Measurements from ENCODE around the gene SH3GLB1.
A peak's percentile ranks its signal among the peaks of the same experiment; 100 is the strongest.

The SH3GLB1 gene

DNA sequence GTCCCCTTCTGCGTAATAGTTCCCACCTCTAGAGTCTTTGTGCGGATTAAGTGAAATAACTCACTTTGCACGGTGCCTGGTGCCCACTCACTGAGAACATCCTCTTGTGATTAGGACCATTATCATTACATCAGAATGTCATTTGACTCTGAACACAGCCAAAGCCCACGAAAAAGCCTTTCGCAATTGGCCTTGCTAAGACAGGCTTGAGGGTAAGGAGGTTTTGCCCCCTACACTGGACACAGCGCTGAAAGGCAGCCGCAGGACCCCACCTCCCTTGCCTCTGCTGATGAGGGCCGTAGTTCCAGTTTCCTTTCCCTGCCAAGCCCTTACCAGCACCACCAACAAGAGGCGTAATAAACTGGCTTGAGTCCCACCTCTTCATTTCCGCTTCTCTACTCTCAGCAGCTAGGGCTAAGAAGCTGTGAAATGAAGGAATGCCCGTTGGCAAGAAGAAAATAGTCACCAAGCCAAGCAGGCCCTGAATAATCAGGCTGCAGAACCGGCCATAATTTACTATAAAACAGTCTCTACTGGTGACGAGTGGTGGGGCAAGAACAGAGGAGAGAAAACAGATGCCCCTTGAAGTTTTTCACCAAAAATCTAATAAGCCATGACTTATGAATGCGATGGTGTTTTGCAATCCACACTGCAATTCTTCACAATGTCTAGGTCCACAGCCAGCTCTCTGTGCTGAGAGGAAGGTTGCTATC lies 53.1 kb downstream of the SH3GLB1 start:
- no peaks in the 10 kb centered on the region for H3K27me3 ChIP-seq (ENCODE audit: control insufficient read depth in 1 of 2, insufficient read depth in 2 of 2, low read length in 2 of 2)
- H3K27ac ChIP-seq (ENCODE audit: low read depth, low read length): no peak overlapping the region
- no peak overlapping the region for H3K9ac ChIP-seq (ENCODE audit: low read length)
- peak overlapping the region in 1 of 2 donors; percentile 20 for H3K4me3 ChIP-seq (ENCODE audit: low read depth in 1 of 2, low read length in 2 of 2)
- H3K36me3 ChIP-seq (ENCODE audit: insufficient read depth, low read length): no peaks in the 10 kb centered on the region
- peaks cover 21% of the 10 kb centered on the region for H3K4me1 ChIP-seq (ENCODE audit: insufficient read depth, low read length)
- no peaks in the 10 kb centered on the region for H3K9me3 ChIP-seq (ENCODE audit: low read length)

GRCh38 chr1:86758570-86758969 lies 54.2 kb downstream of the SH3GLB1 start:
- Histone ChIP-seq H3K9ac (ENCODE audit: low read length) (no peak overlapping the region), H3K9me3 (ENCODE audit: low read length) (no peaks in the 10 kb centered on the region), H3K4me3 (ENCODE audit: low read depth in 1 of 2, low read length in 2 of 2) (no peak overlapping the region), H3K4me1 (ENCODE audit: insufficient read depth, low read length) (peaks cover 21% of the 10 kb centered on the region), H3K27ac (ENCODE audit: low read depth, low read length) (no peak overlapping the region), H3K27me3 (ENCODE audit: control insufficient read depth in 1 of 2, insufficient read depth in 2 of 2, low read length in 2 of 2) (no peaks in the 10 kb centered on the region), H3K36me3 (ENCODE audit: insufficient read depth, low read length) (no peaks in the 10 kb centered on the region)

- Histone ChIP-seq H3K9ac (ENCODE audit: low read length) (no peak overlapping the region), H3K4me3 (ENCODE audit: low read depth in 1 of 2, low read length in 2 of 2) (no peak overlapping the region), H3K27ac (ENCODE audit: low read depth, low read length) (no peak overlapping the region), H3K27me3 (ENCODE audit: control insufficient read depth in 1 of 2, insufficient read depth in 2 of 2, low read length in 2 of 2) (no peaks in the 10 kb centered on the region), H3K4me1 (ENCODE audit: insufficient read depth, low read length) (peaks cover 11% of the 10 kb centered on the region), H3K9me3 (ENCODE audit: low read length) (no peaks in the 10 kb centered on the region), H3K36me3 (ENCODE audit: insufficient read depth, low read length) (no peaks in the 10 kb centered on the region)
Measured at GRCh38 chr1:86760199-86760598, 55.8 kb downstream of the SH3GLB1 start.

GRCh38 chr1:86762336-86762735 lies 58.0 kb downstream of the SH3GLB1 start:
- no peak overlapping the region for H3K27ac ChIP-seq (ENCODE audit: low read depth, low read length)
- peaks cover 3% of the 10 kb centered on the region for H3K4me1 ChIP-seq (ENCODE audit: insufficient read depth, low read length)
- no peaks in the 10 kb centered on the region for H3K9me3 ChIP-seq (ENCODE audit: low read length)
- H3K4me3 ChIP-seq (ENCODE audit: low read depth in 1 of 2, low read length in 2 of 2): no peak overlapping the region
- no peaks in the 10 kb centered on the region for H3K36me3 ChIP-seq (ENCODE audit: insufficient read depth, low read length)
- no peaks in the 10 kb centered on the region for H3K27me3 ChIP-seq (ENCODE audit: control insufficient read depth in 1 of 2, insufficient read depth in 2 of 2, low read length in 2 of 2)
- no peak overlapping the region for H3K9ac ChIP-seq (ENCODE audit: low read length)

DNA sequence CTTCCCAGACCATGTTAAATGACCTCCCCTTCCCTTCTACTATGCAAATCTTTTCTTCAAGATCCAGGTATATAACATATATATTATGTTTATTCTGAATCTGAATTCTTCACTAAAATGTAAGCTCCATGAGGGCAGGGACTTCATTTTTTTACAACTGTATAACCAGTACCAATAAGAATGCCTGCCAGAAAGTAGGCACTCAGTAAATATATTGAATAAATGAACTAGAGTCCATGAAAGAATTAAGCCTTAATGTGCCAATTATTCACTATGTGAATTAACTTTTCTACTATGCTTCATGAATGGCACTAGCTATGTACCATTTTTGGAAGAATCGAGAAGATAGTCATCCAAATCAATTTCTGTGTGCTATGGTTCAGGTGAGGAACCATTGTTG lies 60.1 kb downstream of the SH3GLB1 start:
- Histone ChIP-seq H3K9ac (ENCODE audit: low read length) (no peak overlapping the region), H3K27me3 (ENCODE audit: control insufficient read depth in 1 of 2, insufficient read depth in 2 of 2, low read length in 2 of 2) (no peaks in the 10 kb centered on the region), H3K36me3 (ENCODE audit: insufficient read depth, low read length) (no peaks in the 10 kb centered on the region), H3K4me3 (ENCODE audit: low read depth in 1 of 2, low read length in 2 of 2) (no peak overlapping the region), H3K4me1 (ENCODE audit: insufficient read depth, low read length) (no peaks in the 10 kb centered on the region), H3K27ac (ENCODE audit: low read depth, low read length) (no peak overlapping the region), H3K9me3 (ENCODE audit: low read length) (no peaks in the 10 kb centered on the region)

- Histone ChIP-seq H3K36me3 (ENCODE audit: insufficient read depth, low read length) (no peaks in the 10 kb centered on the region), H3K4me1 (ENCODE audit: insufficient read depth, low read length) (no peaks in the 10 kb centered on the region), H3K9ac (ENCODE audit: low read length) (no peak overlapping the region), H3K9me3 (ENCODE audit: low read length) (no peaks in the 10 kb centered on the region), H3K27ac (ENCODE audit: low read depth, low read length) (no peak overlapping the region), H3K27me3 (ENCODE audit: control insufficient read depth in 1 of 2, insufficient read depth in 2 of 2, low read length in 2 of 2) (no peaks in the 10 kb centered on the region), H3K4me3 (ENCODE audit: low read depth in 1 of 2, low read length in 2 of 2) (no peak overlapping the region)
Measured at GRCh38 chr1:86765073-86765472, 60.7 kb downstream of the SH3GLB1 start.

DNA sequence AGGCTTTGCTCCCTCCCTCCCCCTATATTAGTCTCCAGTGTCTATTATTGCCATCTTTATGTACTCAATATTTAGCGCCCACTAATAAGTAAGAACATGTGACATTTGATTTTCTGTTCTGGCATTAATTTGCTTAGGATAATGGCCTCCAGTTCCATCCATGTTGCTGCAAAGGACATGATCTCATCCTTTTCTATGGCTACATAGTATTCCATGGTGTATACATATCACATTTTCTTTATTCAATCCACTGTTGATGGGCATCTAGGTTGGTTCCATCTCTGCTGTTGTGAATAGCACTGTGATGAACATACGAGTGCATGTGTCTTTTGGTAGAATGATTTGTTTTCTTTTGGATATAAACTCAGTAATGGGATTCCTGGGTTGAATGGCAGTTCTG lies 61.3 kb downstream of the SH3GLB1 start:
- Histone ChIP-seq H3K9ac (ENCODE audit: low read length) (no peak overlapping the region), H3K9me3 (ENCODE audit: low read length) (no peaks in the 10 kb centered on the region), H3K36me3 (ENCODE audit: insufficient read depth, low read length) (no peaks in the 10 kb centered on the region), H3K4me1 (ENCODE audit: insufficient read depth, low read length) (no peaks in the 10 kb centered on the region), H3K4me3 (ENCODE audit: low read depth in 1 of 2, low read length in 2 of 2) (no peak overlapping the region), H3K27ac (ENCODE audit: low read depth, low read length) (no peak overlapping the region), H3K27me3 (ENCODE audit: control insufficient read depth in 1 of 2, insufficient read depth in 2 of 2, low read length in 2 of 2) (no peaks in the 10 kb centered on the region)

DNA sequence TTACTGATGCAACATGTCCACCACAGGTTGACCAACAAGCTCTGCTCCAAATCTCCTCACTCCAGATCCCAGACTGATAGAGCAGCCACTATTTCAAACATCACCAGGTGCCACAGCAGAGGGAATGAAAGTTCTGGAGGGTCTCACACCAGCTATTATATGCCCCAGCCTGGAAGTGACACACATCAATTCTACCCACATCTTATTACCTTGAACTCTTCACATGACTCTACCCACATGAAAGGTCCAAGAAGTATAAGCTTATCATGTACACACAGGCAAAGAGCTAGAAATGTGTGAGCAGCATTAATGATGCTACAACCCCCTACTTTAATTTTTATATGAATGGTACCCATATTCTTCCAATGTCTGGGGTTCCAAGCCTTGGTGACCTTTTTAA lies 64.2 kb downstream of the SH3GLB1 start:
- Histone ChIP-seq H3K4me1 (ENCODE audit: insufficient read depth, low read length) (peaks cover 2% of the 10 kb centered on the region), H3K9me3 (ENCODE audit: low read length) (no peaks in the 10 kb centered on the region)

DNA sequence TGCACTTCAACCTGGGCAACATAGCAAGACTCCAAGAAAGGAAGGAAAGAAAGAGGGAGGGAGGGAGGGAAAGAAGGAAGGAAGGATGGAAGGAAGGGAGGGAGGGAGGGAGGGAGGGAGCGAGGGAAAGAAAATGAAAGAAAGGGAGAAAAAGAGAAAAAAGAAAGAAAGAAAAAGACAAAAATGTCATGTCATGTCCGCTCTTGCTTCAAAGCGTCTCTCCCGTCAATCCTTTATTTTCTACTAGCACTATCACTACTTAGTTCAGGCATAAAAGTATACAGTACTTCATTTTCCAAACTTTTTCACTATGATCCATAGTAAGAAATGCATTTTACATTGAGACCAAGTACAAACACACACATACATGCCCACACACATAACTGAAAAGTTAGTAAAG lies 64.7 kb downstream of the SH3GLB1 start:
- Histone ChIP-seq H3K36me3 (ENCODE audit: insufficient read depth, low read length) (no peaks in the 10 kb centered on the region), H3K9me3 (ENCODE audit: low read length) (no peaks in the 10 kb centered on the region), H3K27ac (ENCODE audit: low read depth, low read length) (no peak overlapping the region), H3K9ac (ENCODE audit: low read length) (no peak overlapping the region), H3K4me1 (ENCODE audit: insufficient read depth, low read length) (peaks cover 7% of the 10 kb centered on the region), H3K27me3 (ENCODE audit: control insufficient read depth in 1 of 2, insufficient read depth in 2 of 2, low read length in 2 of 2) (no peaks in the 10 kb centered on the region), H3K4me3 (ENCODE audit: low read depth in 1 of 2, low read length in 2 of 2) (no peak overlapping the region)

More for the DNA sequence above, 64.2 kb downstream of the SH3GLB1 start:
- Histone ChIP-seq H3K27me3 (ENCODE audit: control insufficient read depth in 1 of 2, insufficient read depth in 2 of 2, low read length in 2 of 2) (no peaks in the 10 kb centered on the region), H3K9ac (ENCODE audit: low read length) (no peak overlapping the region), H3K4me3 (ENCODE audit: low read depth in 1 of 2, low read length in 2 of 2) (no peak overlapping the region), H3K36me3 (ENCODE audit: insufficient read depth, low read length) (no peaks in the 10 kb centered on the region), H3K27ac (ENCODE audit: low read depth, low read length) (no peak overlapping the region)

- Histone ChIP-seq H3K9me3 (ENCODE audit: low read length) (no peaks in the 10 kb centered on the region), H3K4me1 (ENCODE audit: insufficient read depth, low read length) (peaks cover 8% of the 10 kb centered on the region), H3K27me3 (ENCODE audit: control insufficient read depth in 1 of 2, insufficient read depth in 2 of 2, low read length in 2 of 2) (no peaks in the 10 kb centered on the region), H3K9ac (ENCODE audit: low read length) (no peak overlapping the region), H3K36me3 (ENCODE audit: insufficient read depth, low read length) (no peaks in the 10 kb centered on the region), H3K27ac (ENCODE audit: low read depth, low read length) (no peak overlapping the region), H3K4me3 (ENCODE audit: low read depth in 1 of 2, low read length in 2 of 2) (no peak overlapping the region)
Measured at GRCh38 chr1:86773341-86774288, 69.2 kb downstream of the SH3GLB1 start.

GRCh38 chr1:86774305-86775295 lies 70.2 kb downstream of the SH3GLB1 start:
- H3K9ac ChIP-seq (ENCODE audit: low read length): no peak overlapping the region

More at GRCh38 chr1:86774305-86775295, 70.2 kb downstream of the SH3GLB1 start:
- H3K9me3 ChIP-seq (ENCODE audit: low read length): no peaks in the 10 kb centered on the region
- no peaks in the 10 kb centered on the region for H3K27me3 ChIP-seq (ENCODE audit: control insufficient read depth in 1 of 2, insufficient read depth in 2 of 2, low read length in 2 of 2)
- H3K4me3 ChIP-seq (ENCODE audit: low read depth in 1 of 2, low read length in 2 of 2): no peak overlapping the region
- H3K27ac ChIP-seq (ENCODE audit: low read depth, low read length): no peak overlapping the region
- H3K4me1 ChIP-seq (ENCODE audit: insufficient read depth, low read length): peaks cover 8% of the 10 kb centered on the region
- no peaks in the 10 kb centered on the region for H3K36me3 ChIP-seq (ENCODE audit: insufficient read depth, low read length)
